ENCODE data around the gene LARP4B.

Gene LARP4B

GRCh38 chr10:905972-906371 is 25.5 kb downstream of the LARP4B start:
- no peak for DNase-seq (ENCODE audit: low read depth)
- H3K4me3 ChIP-seq (ENCODE audit: control insufficient read depth, low read depth, low read length): no peak overlapping the region
- TF ChIP-seq CTCF (IDR thresholded peaks at IDR 0.05; ENCODE audit: control insufficient read depth, insufficient read depth, low read depth, low read length, missing control alignments): no peak

GRCh38 chr10:905503-905902 is 26.0 kb downstream of the LARP4B start:
- no peak for DNase-seq (ENCODE audit: low read depth)
- TF ChIP-seq CTCF (IDR thresholded peaks at IDR 0.05; ENCODE audit: control insufficient read depth, insufficient read depth, low read depth, low read length, missing control alignments): no peak
- H3K4me3 ChIP-seq (ENCODE audit: control insufficient read depth, low read depth, low read length): no peak overlapping the region

- no peak for TF ChIP-seq CTCF (IDR thresholded peaks at IDR 0.05; ENCODE audit: control insufficient read depth, insufficient read depth, low read depth, low read length, missing control alignments)
- DNase-seq (ENCODE audit: low read depth): no peak
- H3K4me3 ChIP-seq (ENCODE audit: control insufficient read depth, low read depth, low read length): no peak overlapping the region
Observed at GRCh38 chr10:904403-904802, 27.1 kb downstream of the LARP4B start.

- TF ChIP-seq CTCF (IDR thresholded peaks at IDR 0.05; ENCODE audit: control insufficient read depth, insufficient read depth, low read depth, low read length, missing control alignments): no peak
- no peak overlapping the region for H3K4me3 ChIP-seq (ENCODE audit: control insufficient read depth, low read depth, low read length)
- no peak for DNase-seq (ENCODE audit: low read depth)
Observed at GRCh38 chr10:898141-898540, 33.4 kb downstream of the LARP4B start.

GRCh38 chr10:896982-897381 is 34.5 kb downstream of the LARP4B start:
- no peak for DNase-seq (ENCODE audit: low read depth)
- no peak for TF ChIP-seq CTCF (IDR thresholded peaks at IDR 0.05; ENCODE audit: control insufficient read depth, insufficient read depth, low read depth, low read length, missing control alignments)
- H3K4me3 ChIP-seq (ENCODE audit: control insufficient read depth, low read depth, low read length): no peak overlapping the region

GRCh38 chr10:895324-895723 is 36.2 kb downstream of the LARP4B start:
- TF ChIP-seq CTCF (IDR thresholded peaks at IDR 0.05; ENCODE audit: control insufficient read depth, insufficient read depth, low read depth, low read length, missing control alignments): no peak
- no peak overlapping the region for H3K4me3 ChIP-seq (ENCODE audit: control insufficient read depth, low read depth, low read length)
- no peak for DNase-seq (ENCODE audit: low read depth)

GRCh38 chr10:878895-879294 is 52.6 kb downstream of the LARP4B start:
- no peak overlapping the region for H3K4me3 ChIP-seq (ENCODE audit: control insufficient read depth, low read depth, low read length)
- no peak for DNase-seq (ENCODE audit: low read depth)
- no peak for TF ChIP-seq CTCF (IDR thresholded peaks at IDR 0.05; ENCODE audit: control insufficient read depth, insufficient read depth, low read depth, low read length, missing control alignments)

Measured in AG09309 (cell line).